Nephron progenitor cell (in vitro differentiated cells): ENCODE data around the gene GIN1.
"Not testable (repeated sequence)": the region's sequence is repeated elsewhere in the genome, so short reads cannot be mapped to it uniquely, and the experiment has no call there.

Experiments used
- DNase-seq: peaks from one replicate; pipeline ENCODE4 v3.0.0; 2021
- H3K27ac Mint-ChIP-seq: 2 replicates; pipeline ENCODE4 v1.8.0; 2021; ENCODE audit warnings: mild to moderate bottlenecking, moderate library complexity, mixed read lengths
- H3K27me3 Mint-ChIP-seq: 2 replicates; pipeline ENCODE4 v1.8.0; 2021; ENCODE audit warnings: mild to moderate bottlenecking, low read depth, mixed read lengths; ENCODE audit not compliant: poor library complexity
- H3K36me3 Mint-ChIP-seq: 2 replicates; pipeline ENCODE4 v1.8.0; 2021; ENCODE audit warnings: low read depth, mixed read lengths
- H3K4me1 Mint-ChIP-seq: 2 replicates; pipeline ENCODE4 v1.8.0; 2021; ENCODE audit warnings: mixed read lengths
- H3K4me3 Mint-ChIP-seq: 2 replicates; pipeline ENCODE4 v1.8.0; 2021; ENCODE audit warnings: mild to moderate bottlenecking, moderate library complexity, mixed read lengths
- H3K9me3 Mint-ChIP-seq: 2 replicates; pipeline ENCODE4 v1.8.0; 2021; ENCODE audit warnings: mild to moderate bottlenecking, moderate library complexity, mixed read lengths
- CTCF ChIP-seq: fragments of 200-600 bp; sonication (generic); IDR thresholded peaks from 2 replicates; pipeline ENCODE4 v1.5.0; 2021; ENCODE audit warnings: antibody characterized with exemption

GIN1 gene

GRCh38 chr5:103119765-103120606 is at the start of gene GIN1, which contains the start of gene PPIP5K2:
GIN1 (minus strand) TSS chr5:103120138; CDS start chr5:103108707, 11,431 bp downstream.
PPIP5K2 (plus strand) TSS chr5:103120301; CDS start chr5:103129590, 9,289 bp downstream.
- no peaks in the 10 kb centered on the region for H3K9me3 Mint-ChIP-seq
- no peaks in the 10 kb centered on the region for H3K27me3 Mint-ChIP-seq
- peak within 1 kb of the TSS; percentile 100 for H3K27ac Mint-ChIP-seq
- H3K4me1 Mint-ChIP-seq: peaks cover 34% of the 10 kb centered on the region
- TF ChIP-seq CTCF: no peak
- DNase-seq: peak; percentile 95
- peaks cover 27% of the 10 kb centered on the region for H3K36me3 Mint-ChIP-seq
- peak within 1 kb of the TSS; percentile 98 for H3K4me3 Mint-ChIP-seq

- no peaks in the 10 kb centered on the region for H3K9me3 Mint-ChIP-seq
- no peaks in the 10 kb centered on the region for H3K27me3 Mint-ChIP-seq
- DNase-seq: no peak
- H3K27ac Mint-ChIP-seq: no peak overlapping the region
- H3K36me3 Mint-ChIP-seq: peaks cover 41% of the 10 kb centered on the region
- no peak overlapping the region for H3K4me3 Mint-ChIP-seq
- H3K4me1 Mint-ChIP-seq: no peaks in the 10 kb centered on the region
- TF ChIP-seq CTCF: no peak
Observed at GRCh38 chr5:103166706-103167105, 46.8 kb upstream of the GIN1 start.

- Mint-ChIP-seq H3K27ac (no peak overlapping the region), H3K9me3 (no peaks in the 10 kb centered on the region), H3K4me1 (no peaks in the 10 kb centered on the region), H3K36me3 (peaks cover 13% of the 10 kb centered on the region), H3K4me3 (no peak overlapping the region), H3K27me3 (no peaks in the 10 kb centered on the region)
- TF ChIP-seq CTCF: no peak
- no peak for DNase-seq
Observed at GRCh38 chr5:103151156-103151555, 31.2 kb upstream of the GIN1 start.

GRCh38 chr5:103148213-103148612 is 28.3 kb upstream of the GIN1 start:
- Mint-ChIP-seq H3K27ac (no peak overlapping the region), H3K4me1 (no peaks in the 10 kb centered on the region), H3K27me3 (no peaks in the 10 kb centered on the region), H3K9me3 (no peaks in the 10 kb centered on the region), H3K36me3 (peaks cover 6% of the 10 kb centered on the region), H3K4me3 (no peak overlapping the region)
- no peak for DNase-seq
- no peak for TF ChIP-seq CTCF

GRCh38 chr5:103145196-103145595 is 25.3 kb upstream of the GIN1 start:
- no peak for TF ChIP-seq CTCF
- DNase-seq: no peak
- Mint-ChIP-seq H3K9me3 (peaks cover 12% of the 10 kb centered on the region), H3K4me3 (no peak overlapping the region), H3K27me3 (no peaks in the 10 kb centered on the region), H3K4me1 (no peaks in the 10 kb centered on the region), H3K36me3 (peaks cover 14% of the 10 kb centered on the region), H3K27ac (no peak overlapping the region)

GRCh38 chr5:103142132-103142531 is 22.2 kb upstream of the GIN1 start:
- H3K27me3 Mint-ChIP-seq, DNase-seq, H3K4me1 Mint-ChIP-seq, H3K27ac Mint-ChIP-seq, H3K4me3 Mint-ChIP-seq: not testable (repeated sequence)
- Mint-ChIP-seq H3K36me3 (peaks cover 25% of the 10 kb centered on the region), H3K9me3 (peaks cover 21% of the 10 kb centered on the region)
